ENCODE data around the gene AKIRIN2. TPM values are rescaled to one million over a fixed set of nuclear protein-coding genes. Genes with fewer than 3 reads are reported as not detected.
"Not testable (repeated sequence)": the region's sequence is repeated elsewhere in the genome, so short reads cannot be mapped to it uniquely, and the experiment has no call there.

The AKIRIN2 gene
- total RNA-seq, 1 donor from 2014 or later: 76.4 TPM

DNA sequence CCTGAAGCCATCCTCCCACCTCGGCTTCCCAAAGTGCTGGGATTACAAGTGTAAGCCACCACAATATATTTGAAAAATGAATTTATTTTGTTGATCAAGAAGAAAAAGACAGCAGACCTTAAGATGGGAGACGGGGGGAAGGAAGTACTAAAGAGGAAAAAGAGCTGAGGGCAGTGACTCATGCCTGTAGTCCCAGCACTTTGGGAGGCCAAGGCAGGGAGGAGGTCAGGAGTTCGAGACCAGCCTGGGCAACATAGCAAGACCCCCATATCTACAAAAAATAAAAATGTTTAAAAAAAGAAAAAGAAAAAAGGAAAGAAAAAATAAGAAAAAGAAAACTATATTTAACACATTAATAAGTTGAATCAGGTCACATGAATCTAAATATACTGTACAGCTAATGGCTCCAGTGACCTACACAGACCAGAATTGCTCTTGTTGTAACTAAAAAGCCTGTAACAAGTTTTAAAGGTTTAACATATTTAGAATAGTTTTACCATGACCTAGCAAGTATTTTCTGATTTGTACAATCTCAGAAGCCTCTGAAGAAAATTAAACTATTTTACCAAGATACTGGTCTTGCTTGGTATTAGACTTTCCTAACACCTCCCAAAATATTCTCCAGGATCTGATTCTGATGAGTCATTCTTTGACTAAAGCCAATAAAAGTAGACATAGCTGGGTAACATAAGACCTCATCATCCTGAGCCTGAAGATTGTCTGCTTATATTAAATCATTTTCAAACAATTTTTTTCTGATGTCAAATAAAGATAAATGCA is 4.3 kb upstream of the AKIRIN2 start:
- DNase-seq (no peak), ATAC-seq (ENCODE audit: low read depth) (no peak)
- TF ChIP-seq, protein P1, sequence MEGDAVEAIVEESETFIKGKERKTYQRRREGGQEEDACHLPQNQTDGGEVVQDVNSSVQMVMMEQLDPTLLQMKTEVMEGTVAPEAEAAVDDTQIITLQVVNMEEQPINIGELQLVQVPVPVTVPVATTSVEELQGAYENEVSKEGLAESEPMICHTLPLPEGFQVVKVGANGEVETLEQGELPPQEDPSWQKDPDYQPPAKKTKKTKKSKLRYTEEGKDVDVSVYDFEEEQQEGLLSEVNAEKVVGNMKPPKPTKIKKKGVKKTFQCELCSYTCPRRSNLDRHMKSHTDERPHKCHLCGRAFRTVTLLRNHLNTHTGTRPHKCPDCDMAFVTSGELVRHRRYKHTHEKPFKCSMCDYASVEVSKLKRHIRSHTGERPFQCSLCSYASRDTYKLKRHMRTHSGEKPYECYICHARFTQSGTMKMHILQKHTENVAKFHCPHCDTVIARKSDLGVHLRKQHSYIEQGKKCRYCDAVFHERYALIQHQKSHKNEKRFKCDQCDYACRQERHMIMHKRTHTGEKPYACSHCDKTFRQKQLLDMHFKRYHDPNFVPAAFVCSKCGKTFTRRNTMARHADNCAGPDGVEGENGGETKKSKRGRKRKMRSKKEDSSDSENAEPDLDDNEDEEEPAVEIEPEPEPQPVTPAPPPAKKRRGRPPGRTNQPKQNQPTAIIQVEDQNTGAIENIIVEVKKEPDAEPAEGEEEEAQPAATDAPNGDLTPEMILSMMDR (IDR thresholded peaks at IDR 0.05): no peak
- Mint-ChIP-seq H3K9me3 (no peaks in the 10 kb centered on the region), H3K27me3 (no peaks in the 10 kb centered on the region), H3K27ac (no peak overlapping the region), H3K36me3 (ENCODE audit: low read depth) (peaks cover 8% of the 10 kb centered on the region), H3K4me3 (no peak overlapping the region), H3K4me1 (peaks cover 22% of the 10 kb centered on the region)
- ChIA-PET CTCF (interaction anchor here (1.7 kb wide), 1 partner anchor 8 kb away, joined by 3 read pairs; no protein-coding TSS in a partner anchor), POLR2A (interaction anchor here (0.7 to 1.0 kb wide), 2 partner anchors 17 kb away, joined by 3 read pairs; no protein-coding TSS in a partner anchor)
- intact Hi-C loops (cut with micrococcal nuclease): no loop called here

DNA sequence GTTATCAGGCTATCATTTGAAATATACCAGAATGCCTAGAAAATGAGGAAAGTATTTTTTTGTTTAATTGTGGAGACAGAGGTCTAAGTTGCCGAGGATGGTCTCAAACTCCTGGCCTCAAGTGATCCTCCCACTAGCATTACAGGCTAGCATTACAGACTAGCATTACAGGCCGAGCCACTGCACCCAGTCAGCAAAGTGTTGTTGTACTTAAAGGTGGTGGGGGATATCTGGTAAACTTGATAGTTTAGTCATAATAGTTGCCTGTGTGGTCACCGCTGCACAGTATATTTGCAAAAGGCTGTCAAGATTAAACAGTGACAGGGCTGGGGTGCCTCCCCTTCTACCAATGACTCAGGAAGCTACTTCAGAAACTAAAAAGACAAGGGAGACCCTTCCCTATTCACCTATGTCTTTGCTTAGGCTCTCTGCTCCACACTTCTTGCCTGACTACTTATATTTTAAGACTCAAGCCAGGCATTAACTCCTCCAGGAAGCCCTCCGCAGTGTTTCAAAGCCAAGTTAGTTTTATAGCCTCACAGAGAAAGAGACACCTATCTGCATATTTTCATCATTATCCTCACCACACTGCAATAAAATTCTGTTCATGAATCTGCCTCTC is 3.1 kb upstream of the AKIRIN2 start:
- H3K27me3 Mint-ChIP-seq: no peaks in the 10 kb centered on the region

DNA sequence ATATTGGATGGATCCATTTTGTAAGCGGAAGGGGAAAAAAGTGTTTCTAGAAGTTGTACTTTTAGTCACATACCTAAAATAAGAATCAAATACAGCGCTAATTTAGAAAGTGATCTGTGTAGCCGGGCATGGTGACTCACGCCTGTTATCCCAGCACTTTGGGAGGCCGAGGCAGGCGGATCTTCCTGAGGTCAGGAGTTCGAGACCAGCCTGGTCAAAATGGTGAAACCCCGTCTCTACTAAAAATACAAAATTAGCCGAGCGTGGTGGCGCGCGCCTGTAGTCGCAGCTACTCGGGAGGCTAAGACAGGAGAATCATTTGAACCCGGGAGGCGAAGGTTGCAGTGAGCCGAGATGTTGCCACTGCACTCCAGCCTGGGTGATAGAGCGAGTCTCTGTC is 1.0 kb upstream of the AKIRIN2 start:
- intact Hi-C loops (cut with micrococcal nuclease): loop anchor here (2.0 to 5.0 kb wide), 5 partner anchors 381 to 1934 kb away; partner anchors contain the start of genes LYRM2, PNRC1 and SMIM8
- not testable (repeated sequence) for DNase-seq; H3K27me3 Mint-ChIP-seq; H3K9me3 Mint-ChIP-seq; ATAC-seq (ENCODE audit: low read depth)
- peak overlapping the region; percentile 97 for H3K27ac Mint-ChIP-seq
- CTCF ChIA-PET: interaction anchor here (1.2 kb wide), 2 partner anchors 54 to 129 kb away, joined by 4 to 6 read pairs; no protein-coding TSS in a partner anchor
- POLR2A ChIA-PET: interaction anchor here (0.5 to 4.1 kb wide), 16 partner anchors 18 to 1377 kb away, joined by 3 to 62 read pairs (median 8); partner anchors contain the start of gene PNRC1
- peaks cover 19% of the 10 kb centered on the region for H3K36me3 Mint-ChIP-seq (ENCODE audit: low read depth)
- peak overlapping the region; percentile 97 for H3K4me3 Mint-ChIP-seq
- H3K4me1 Mint-ChIP-seq: peaks cover 42% of the 10 kb centered on the region

More for the DNA sequence above, 3.1 kb upstream of the AKIRIN2 start:
- TF ChIP-seq, protein P1 (IDR thresholded peaks at IDR 0.05): no peak
- ATAC-seq (ENCODE audit: low read depth): no peak
- ChIA-PET CTCF (interaction anchor here (1.7 kb wide), 1 partner anchor 9 kb away, joined by 3 read pairs; no protein-coding TSS in a partner anchor), POLR2A (interaction anchor here (0.6 to 1.0 kb wide), 6 partner anchors 18 to 117 kb away, joined by 3 to 5 read pairs (median 3); no protein-coding TSS in a partner anchor)
- peaks cover 23% of the 10 kb centered on the region for H3K4me1 Mint-ChIP-seq
- H3K4me3 Mint-ChIP-seq: no peak overlapping the region
- no peak for DNase-seq
- intact Hi-C loops (cut with micrococcal nuclease): no loop called here
- H3K36me3 Mint-ChIP-seq (ENCODE audit: low read depth): peaks cover 18% of the 10 kb centered on the region
- peak overlapping the region; percentile 32 for H3K27ac Mint-ChIP-seq
- H3K9me3 Mint-ChIP-seq: no peaks in the 10 kb centered on the region

DNA sequence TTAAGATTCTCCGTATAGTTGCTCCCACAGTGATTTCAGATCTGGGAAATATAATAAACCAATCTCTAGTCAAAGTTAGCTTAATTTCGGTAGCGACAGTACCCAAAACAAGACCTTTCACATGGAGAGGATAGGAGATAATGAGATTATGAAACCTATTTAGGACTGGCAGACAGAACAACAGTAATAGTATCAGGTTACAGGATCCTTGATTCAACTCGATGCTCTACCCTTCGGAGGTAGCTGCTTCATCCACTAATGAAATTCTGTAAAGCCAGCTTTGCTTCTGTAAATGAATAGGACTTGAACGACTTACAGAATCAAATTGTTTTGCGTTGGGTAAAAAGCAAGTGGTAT is 534 bp upstream of the AKIRIN2 start:
- Mint-ChIP-seq H3K9me3 (no peaks in the 10 kb centered on the region), H3K36me3 (ENCODE audit: low read depth) (peaks cover 20% of the 10 kb centered on the region), H3K27me3 (no peaks in the 10 kb centered on the region), H3K4me3 (peak overlapping the region; percentile 97), H3K4me1 (peaks cover 47% of the 10 kb centered on the region), H3K27ac (peak overlapping the region; percentile 97)
- ChIA-PET CTCF (interaction anchor here (1.2 kb wide), 2 partner anchors 54 to 129 kb away, joined by 4 to 6 read pairs; no protein-coding TSS in a partner anchor), POLR2A (interaction anchor here (0.5 to 4.1 kb wide), 26 partner anchors 10 to 1377 kb away, joined by 3 to 62 read pairs (median 6); partner anchors contain the start of genes CFAP206, ORC3, PNRC1 and RARS2)
- ATAC-seq (ENCODE audit: low read depth): no peak
- intact Hi-C loops (cut with micrococcal nuclease): loop anchor here (1.0 to 5.0 kb wide), 13 partner anchors 23 to 1935 kb away; partner anchors contain the start of genes LYRM2, ORC3, PNRC1 and SMIM8
- DNase-seq: no peak
- TF ChIP-seq, protein P1 (IDR thresholded peaks at IDR 0.05): no peak

DNA sequence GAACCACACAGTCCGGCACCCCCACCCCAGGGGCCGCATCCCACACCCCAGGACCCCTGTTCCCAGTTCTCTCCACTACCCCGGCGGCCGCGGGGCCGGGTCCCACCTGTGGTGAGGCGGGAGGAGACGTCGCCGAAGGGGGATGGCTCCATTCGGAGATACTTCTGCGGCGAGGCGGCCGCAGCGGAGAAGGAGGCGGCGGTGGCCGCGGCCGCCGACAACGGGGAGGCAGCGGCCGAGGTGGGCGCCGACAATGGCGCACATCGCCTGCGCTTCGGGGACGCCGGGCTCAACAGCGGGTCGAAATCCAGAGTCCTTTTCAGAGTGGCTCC is 723 bp downstream of the AKIRIN2 start:
- TF ChIP-seq, protein P1 (IDR thresholded peaks at IDR 0.05): no peak
- H3K27me3 Mint-ChIP-seq: no peaks in the 10 kb centered on the region
- ChIA-PET CTCF (interaction anchor here (0.7 to 1.9 kb wide), 2 partner anchors 12 to 130 kb away, joined by 3 to 9 read pairs; no protein-coding TSS in a partner anchor), POLR2A (interaction anchor here (0.6 to 4.1 kb wide), 24 partner anchors 10 to 1379 kb away, joined by 3 to 62 read pairs (median 6); partner anchors contain the start of genes CFAP206, ORC3, PNRC1 and RARS2)
- no peaks in the 10 kb centered on the region for H3K9me3 Mint-ChIP-seq
- intact Hi-C loops (cut with micrococcal nuclease): loop anchor here (1.0 to 5.0 kb wide), 10 partner anchors 10 to 1936 kb away; partner anchors contain the start of genes CNR1, LYRM2 and SMIM8
- DNase-seq (no peak), ATAC-seq (ENCODE audit: low read depth) (no peak)
- H3K27ac Mint-ChIP-seq: peak overlapping the region; percentile 97
- H3K4me3 Mint-ChIP-seq: peak overlapping the region; percentile 97
- H3K36me3 Mint-ChIP-seq (ENCODE audit: low read depth): peaks cover 20% of the 10 kb centered on the region
- H3K4me1 Mint-ChIP-seq: peaks cover 56% of the 10 kb centered on the region

Data from activated B cell treated with CpG ODN at 0.5 μM for 24 hours (primary cell).